Gastrocnemius medialis (tissue), 4 donors: ENCODE results near the gene GABARAPL2.

ENCODE experiments used
- CTCF ChIP-seq, 5 experiments: fragments of 450-650 bp in 3 of 5; fragments of 200-600 bp in 2 of 5; sonication (generic) in 2 of 5; IDR thresholded peaks in 4 of 5; conservative IDR thresholded peaks in 1 of 5; 1 replicate in 4 of 5; 2 replicates in 1 of 5; pipeline ENCODE4 v1.5.1; 2016 to 2019; ENCODE audit warnings: antibody characterized with exemption in 5 of 5, mild to moderate bottlenecking in 3 of 5, moderate library complexity in 3 of 5
- POLR2A ChIP-seq, 2 donors: fragments of 450-650 bp; IDR thresholded peaks; one replicate each; pipeline ENCODE4 v1.6.1; 2017; ENCODE audit warnings: antibody characterized with exemption in 2 of 2, mild to moderate bottlenecking in 2 of 2, moderate library complexity in 2 of 2

GRCh38 chr16:75576384-75576811 is 10.2 kb downstream of the GABARAPL2 start:
- TF ChIP-seq CTCF (IDR thresholded peaks at IDR 0.05 in 4 of 5, conservative IDR thresholded peaks at IDR 0.05 in 1 of 5) (no peak), POLR2A (IDR thresholded peaks at IDR 0.05) (no peak)
